HL-60 (cell line): ENCODE measurements around the gene ASAP3.

Source experiments
- POLR2AphosphoS5 ChIP-seq: IDR thresholded peaks from 2 replicates; pipeline ENCODE4 v1.6.1; 2012; ENCODE audit warnings: low read depth
- SPI1 ChIP-seq: IDR thresholded peaks from 2 replicates; pipeline ENCODE4 v1.6.1; 2012; ENCODE audit warnings: low read depth, mild to moderate bottlenecking, borderline replicate concordance
- TF ChIP-seq, protein P1 (sequence below): IDR thresholded peaks from one replicate; pipeline ENCODE4 v1.5.1; 2011; ENCODE audit warnings: low read length, control low read depth, inconsistent platforms; ENCODE audit not compliant: insufficient read depth

DNA sequence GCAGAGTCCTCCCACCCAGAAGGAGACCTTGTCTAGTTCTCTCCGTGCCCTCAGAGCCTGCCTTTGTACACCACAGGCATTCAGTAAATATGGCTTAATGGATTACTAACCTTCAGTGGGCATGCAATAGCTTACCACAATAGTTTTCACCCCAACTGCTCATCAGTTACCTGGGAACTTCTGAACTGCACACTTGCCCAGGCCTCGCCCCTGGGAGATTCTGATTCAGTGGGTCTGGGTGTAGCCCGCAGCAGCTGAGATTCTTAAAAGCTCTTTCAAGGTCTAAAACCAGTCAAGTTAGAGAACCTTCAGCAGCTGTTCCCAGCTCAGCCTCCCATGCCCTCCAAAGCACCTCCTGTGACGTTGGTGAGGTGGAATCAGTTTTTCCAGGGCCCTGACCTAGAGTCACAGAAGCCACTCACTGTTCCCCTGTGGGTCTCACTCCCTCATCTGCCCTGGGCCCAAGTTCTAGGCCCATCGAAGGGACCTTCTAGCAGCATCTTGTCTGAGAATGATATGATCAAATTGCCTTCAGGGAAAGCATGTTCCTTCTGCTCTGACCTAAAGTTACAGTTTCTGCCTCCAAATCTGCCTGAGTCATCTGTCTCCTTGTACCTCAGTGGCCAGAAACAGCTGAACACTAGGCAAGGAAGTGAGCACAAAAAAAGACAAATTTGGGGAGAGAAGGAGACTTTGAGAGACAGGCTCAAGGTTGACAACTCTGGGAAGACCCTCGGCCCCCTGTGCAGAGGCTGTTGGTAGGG, 10.8 kb downstream of the ASAP3 start:
- TF ChIP-seq, protein P1, sequence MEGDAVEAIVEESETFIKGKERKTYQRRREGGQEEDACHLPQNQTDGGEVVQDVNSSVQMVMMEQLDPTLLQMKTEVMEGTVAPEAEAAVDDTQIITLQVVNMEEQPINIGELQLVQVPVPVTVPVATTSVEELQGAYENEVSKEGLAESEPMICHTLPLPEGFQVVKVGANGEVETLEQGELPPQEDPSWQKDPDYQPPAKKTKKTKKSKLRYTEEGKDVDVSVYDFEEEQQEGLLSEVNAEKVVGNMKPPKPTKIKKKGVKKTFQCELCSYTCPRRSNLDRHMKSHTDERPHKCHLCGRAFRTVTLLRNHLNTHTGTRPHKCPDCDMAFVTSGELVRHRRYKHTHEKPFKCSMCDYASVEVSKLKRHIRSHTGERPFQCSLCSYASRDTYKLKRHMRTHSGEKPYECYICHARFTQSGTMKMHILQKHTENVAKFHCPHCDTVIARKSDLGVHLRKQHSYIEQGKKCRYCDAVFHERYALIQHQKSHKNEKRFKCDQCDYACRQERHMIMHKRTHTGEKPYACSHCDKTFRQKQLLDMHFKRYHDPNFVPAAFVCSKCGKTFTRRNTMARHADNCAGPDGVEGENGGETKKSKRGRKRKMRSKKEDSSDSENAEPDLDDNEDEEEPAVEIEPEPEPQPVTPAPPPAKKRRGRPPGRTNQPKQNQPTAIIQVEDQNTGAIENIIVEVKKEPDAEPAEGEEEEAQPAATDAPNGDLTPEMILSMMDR, result no peak
- TF ChIP-seq POLR2AphosphoS5 (no peak), SPI1 (no peak)
